IMR-90 (cell line): ENCODE measurements around the gene FN1. TPM values are rescaled to one million over a fixed set of nuclear protein-coding genes. Genes with fewer than 3 reads are reported as not detected.

Experiments
- ATAC-seq: fragments of 200-7000 bp; cut with Tn5 transposase; 2 replicates; pipeline ENCODE4 v1.9.1; 2020; ENCODE audit warnings: low read depth, mild to moderate bottlenecking, moderate library complexity
- BruUV-seq: library from RNA; stranded (reverse); fragments of 400-500 nt; replicated peaks from 2 replicates; lab custom pipeline; 2021; lab: Mats Ljungman, UMichigan
- CTCF ChIA-PET: fragments of 300-600 bp; formaldehyde crosslinking; extraction: SDS; loops from one replicate; lab custom pipeline; 2021; ENCODE audit warnings: antibody characterized with exemption; lab: Yijun Ruan, JAX
- POLR2A ChIA-PET: fragments of 300-600 bp; sonication (Branson Sonifier 250); formaldehyde crosslinking; loops from one replicate; lab custom pipeline; 2022; ENCODE audit warnings: antibody characterized with exemption; ENCODE audit not compliant: unreplicated experiment; lab: Charles Lee
- DNase-seq: peaks from one replicate; pipeline ENCODE4 v3.0.0; 2013
- H2AFZ ChIP-seq: replicated peaks from 2 replicates; pipeline ENCODE3; 2013; ENCODE audit warnings: low read length, mild to moderate bottlenecking; ENCODE audit not compliant: poor library complexity
- H2AK5ac ChIP-seq: 2 replicates; pipeline ENCODE4 v1.6.1; 2013; ENCODE audit warnings: low read depth, low read length, inconsistent platforms
- H2AK9ac ChIP-seq: replicated peaks from 2 replicates; pipeline ENCODE3; 2013; ENCODE audit warnings: mild to moderate bottlenecking, low read depth, low read length, moderate library complexity; ENCODE audit not compliant: poor library complexity
- H2BK120ac ChIP-seq: 2 replicates; pipeline ENCODE4 v1.6.1; 2013; ENCODE audit warnings: low read depth, low read length, inconsistent platforms
- H2BK15ac ChIP-seq: 3 replicates; pipeline ENCODE4 v1.6.1; 2013; ENCODE audit warnings: low read depth, low read length, inconsistent platforms
- H2BK20ac ChIP-seq: 2 replicates; pipeline ENCODE4 v1.6.1; 2013; ENCODE audit warnings: low read depth, mild to moderate bottlenecking, inconsistent platforms, low read length, moderate library complexity
- H2BK5ac ChIP-seq: 2 replicates; pipeline ENCODE4 v1.6.1; 2013; ENCODE audit warnings: mild to moderate bottlenecking, low read depth, low read length, inconsistent platforms; ENCODE audit not compliant: poor library complexity, severe bottlenecking
- H3K14ac ChIP-seq: replicated peaks from 2 replicates; pipeline ENCODE4 v1.6.1; 2013; ENCODE audit warnings: low read depth, low read length, inconsistent platforms
- H3K18ac ChIP-seq: 2 replicates; pipeline ENCODE4 v1.6.1; 2013; ENCODE audit warnings: low read depth, low read length, control low read depth
- H3K23ac ChIP-seq: 2 replicates; pipeline ENCODE4 v1.6.1; 2013; ENCODE audit warnings: low read depth, low read length, inconsistent platforms
- H3K27ac ChIP-seq: 2 replicates; pipeline ENCODE4 v1.5.1; 2013; ENCODE audit warnings: mild to moderate bottlenecking, control low read depth, low read length; ENCODE audit not compliant: insufficient read depth
- H3K27me3 ChIP-seq: 2 replicates; pipeline ENCODE4 v1.6.1; 2013; ENCODE audit warnings: low read length; ENCODE audit not compliant: control insufficient read depth, insufficient read depth
- H3K36me3 ChIP-seq: 2 replicates; pipeline ENCODE4 v1.6.1; 2013; ENCODE audit warnings: low read length, mixed read lengths; ENCODE audit not compliant: control insufficient read depth, insufficient read depth
- H3K4ac ChIP-seq: 2 replicates; pipeline ENCODE4 v1.6.1; 2013; ENCODE audit warnings: low read depth, low read length, inconsistent platforms
- H3K4me1 ChIP-seq: 2 replicates; pipeline ENCODE4 v1.6.1; 2013; ENCODE audit warnings: low read length, mixed read lengths; ENCODE audit not compliant: control insufficient read depth, insufficient read depth
- H3K4me2 ChIP-seq: 2 replicates; pipeline ENCODE4 v1.6.1; 2013; ENCODE audit warnings: low read depth, mild to moderate bottlenecking, control low read depth, low read length, moderate library complexity
- H3K4me3 ChIP-seq: 2 replicates; pipeline ENCODE4 v1.5.1; 2013; ENCODE audit warnings: low read depth, mild to moderate bottlenecking, control low read depth, low read length, moderate library complexity; ENCODE audit not compliant: insufficient read depth
- H3K56ac ChIP-seq: 2 replicates; pipeline ENCODE4 v1.6.1; 2013; ENCODE audit warnings: low read length, inconsistent platforms; ENCODE audit not compliant: insufficient read depth; ENCODE audit errors: extremely low read depth
- H3K79me1 ChIP-seq, 2 experiments: 2 replicates each; pipeline ENCODE4 v1.6.1; 2013; ENCODE audit warnings: low read length in 2 of 2, inconsistent platforms in 1 of 2, low read depth in 1 of 2
- H3K9ac ChIP-seq: 2 replicates; pipeline ENCODE4 v1.6.1; 2013; ENCODE audit warnings: low read depth, low read length, control low read depth
- H3K9me1 ChIP-seq: 2 replicates; pipeline ENCODE4 v1.6.1; 2013; ENCODE audit warnings: low read length, inconsistent platforms; ENCODE audit not compliant: insufficient read depth
- H3K9me3 ChIP-seq: 2 replicates; pipeline ENCODE4 v1.6.1; 2013; ENCODE audit warnings: low read length; ENCODE audit not compliant: control insufficient read depth, insufficient read depth
- H4K20me1 ChIP-seq: 2 replicates; pipeline ENCODE4 v1.6.1; 2013; ENCODE audit warnings: low read length, inconsistent platforms; ENCODE audit not compliant: insufficient read depth
- H4K5ac ChIP-seq: 2 replicates; pipeline ENCODE4 v1.6.1; 2013; ENCODE audit warnings: mild to moderate bottlenecking, low read depth, low read length, control low read depth
- H4K8ac ChIP-seq, 2 experiments: 2 replicates each; pipeline ENCODE4 v1.6.1; 2013; ENCODE audit warnings: low read depth in 2 of 2, low read length in 2 of 2, control low read depth in 1 of 2, inconsistent platforms in 1 of 2
- H4K91ac ChIP-seq: 2 replicates; pipeline ENCODE4 v1.6.1; 2013; ENCODE audit warnings: low read depth, low read length, inconsistent platforms; ENCODE audit not compliant: insufficient read depth
- BHLHE40 ChIP-seq: fragments of 150-350 bp; IDR thresholded peaks from 2 replicates; pipeline ENCODE4 v1.6.1; 2016; ENCODE audit warnings: mild to moderate bottlenecking, low read depth, low read length
- CEBPB ChIP-seq: IDR thresholded peaks from 2 replicates; pipeline ENCODE4 v1.6.1; 2012; ENCODE audit warnings: low read depth, low read length, improper control_type of control experiment
- CHD1 ChIP-seq: IDR thresholded peaks from 2 replicates; pipeline ENCODE4 v1.6.1; 2012; ENCODE audit warnings: low read depth, low read length, improper control_type of control experiment
- FOS ChIP-seq: fragments of 150-350 bp; IDR thresholded peaks from 2 replicates; pipeline ENCODE4 v1.6.1; 2016; ENCODE audit warnings: low read depth, low read length
- MAZ ChIP-seq: IDR thresholded peaks from 2 replicates; pipeline ENCODE4 v1.6.1; 2012; ENCODE audit warnings: low read depth, mild to moderate bottlenecking, low read length, improper control_type of control experiment, moderate library complexity, borderline replicate concordance
- MXI1 ChIP-seq: IDR thresholded peaks from 2 replicates; pipeline ENCODE4 v1.6.1; 2012; ENCODE audit warnings: low read depth, mild to moderate bottlenecking, low read length, moderate library complexity, borderline replicate concordance
- NFE2L2 ChIP-seq: fragments of 150-350 bp; IDR thresholded peaks from 2 replicates; pipeline ENCODE4 v1.6.1; 2016; ENCODE audit warnings: low read depth, mild to moderate bottlenecking, low read length
- RAD21 ChIP-seq: IDR thresholded peaks from 2 replicates; pipeline ENCODE4 v1.6.1; 2012; ENCODE audit warnings: low read length, improper control_type of control experiment
- RCOR1 ChIP-seq: IDR thresholded peaks from 2 replicates; pipeline ENCODE4 v1.6.1; 2012; ENCODE audit warnings: mild to moderate bottlenecking, low read length, improper control_type of control experiment; ENCODE audit not compliant: insufficient replicate concordance
- RFX5 ChIP-seq: IDR thresholded peaks from 2 replicates; pipeline ENCODE4 v1.8.0; 2012; ENCODE audit warnings: low read depth, mild to moderate bottlenecking, low read length, moderate library complexity
- SMC3 ChIP-seq: fragments of 150-350 bp; IDR thresholded peaks from 2 replicates; pipeline ENCODE4 v1.6.1; 2016; ENCODE audit warnings: low read depth, mild to moderate bottlenecking, antibody characterized with exemption, low read length, moderate library complexity
- WGBS, 2 experiments: methylation state at CpG; one replicate each; pipeline versions ENCODE4 v1.1.5 to v1.1.7; 2013; ENCODE audit warnings: missing lambda C conversion rate in 2 of 2; ENCODE audit not compliant: insufficient read length in 1 of 2; ENCODE audit errors: extremely low coverage in 2 of 2; 5-methylcytosine and 5-hydroxymethylcytosine counted together
- dilution Hi-C: fragments of 300-500 bp; cut with HindIII; formaldehyde crosslinking; loops from one replicate; pipeline ENCODE4 v1.14.3; 2018; ENCODE audit warnings: low sequenced_read_pairs; ENCODE audit not compliant: unreplicated experiment
- in situ Hi-C: fragments of 300-500 bp; cut with MboI; formaldehyde crosslinking; loops from 3 replicates; pipeline ENCODE4 v1.14.3; 2019; ENCODE audit warnings: low sequenced_read_pairs, inconsistent platforms, mixed read lengths
- intact Hi-C: fragments of 100-400 bp; cut with micrococcal nuclease; formaldehyde crosslinking; loops from 2 replicates; pipeline ENCODE4 v1.10.0; 2022
- polyA plus RNA-seq, 3 experiments: library from polyadenylated mRNA; depleted of rRNA; stranded (reverse); fragments of >200 nt; gene quantifications; 2 replicates each; pipeline ENCODE4 v1.2.3, GENCODE V29; 2012; ENCODE audit warnings: low replicate concordance in 1 of 3
- total RNA-seq: library from RNA; depleted of rRNA; stranded (reverse); fragments of >200 nt; gene quantifications from 2 replicates; pipeline ENCODE4 v1.2.3, GENCODE V29; 2012
- TF ChIP-seq, protein P1 (sequence below): fragments of 150-350 bp; IDR thresholded peaks from 2 replicates; pipeline ENCODE4 v1.6.1; 2017; ENCODE audit warnings: mild to moderate bottlenecking, antibody characterized with exemption, low read length, low read depth
- TF ChIP-seq, protein P2 (sequence below): fragments of 150-350 bp; IDR thresholded peaks from 2 replicates; pipeline ENCODE4 v1.6.1; 2016; ENCODE audit warnings: low read depth, mild to moderate bottlenecking, low read length, moderate library complexity, borderline replicate concordance
- TF ChIP-seq, protein P3 (sequence below): conservative IDR thresholded peaks from 2 replicates; pipeline ENCODE4 v1.5.1; 2012; ENCODE audit warnings: mild to moderate bottlenecking, low read depth, low read length, improper control_type of control experiment

The FN1 gene
- total and polyA plus RNA-seq, 2 of the 4 experiments (the other 2 are of a cell fraction): 8,243 to 13,004 TPM

DNA sequence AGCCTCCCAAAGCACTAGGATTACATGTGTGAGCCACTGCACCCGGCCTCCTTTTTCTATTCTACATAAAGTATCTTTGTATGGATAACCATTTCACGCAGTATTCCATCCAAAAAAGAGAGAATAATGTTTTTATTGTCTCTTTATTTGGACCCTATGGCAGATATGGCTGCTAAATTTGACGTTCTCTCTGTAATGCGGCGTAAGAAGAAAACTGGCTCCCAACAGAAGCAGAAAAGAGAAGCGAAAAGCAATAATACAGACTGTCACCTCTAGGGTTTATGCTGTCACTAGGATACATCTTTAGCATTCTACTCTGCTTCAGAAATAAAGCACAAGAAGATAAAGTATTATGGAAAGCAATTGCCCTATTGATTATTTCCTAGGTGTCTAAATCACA is 55.9 kb downstream of the FN1 start:
- Histone ChIP-seq H4K5ac (no peak overlapping the region), H3K4me2 (no peak overlapping the region), H3K56ac (no peak overlapping the region), H2AK9ac (no peak overlapping the region), H3K4ac (no peak overlapping the region), H2AK5ac (no peak overlapping the region), H3K4me3 (no peak overlapping the region), H3K27me3 (no peaks in the 10 kb centered on the region), H3K36me3 (peaks cover 82% of the 10 kb centered on the region), H3K9ac (no peak overlapping the region), H4K91ac (no peak overlapping the region), H3K79me1 (peaks cover 30 to 41% of the 10 kb centered on the region in 2 experiments), H2AFZ (no peak overlapping the region), H3K9me1 (peaks cover 5% of the 10 kb centered on the region; the same call in 1 of the 2 replicates), H4K20me1 (peaks cover 24% of the 10 kb centered on the region; the same call in 1 of the 2 replicates), H3K4me1 (peaks cover 2% of the 10 kb centered on the region), H2BK5ac (no peak overlapping the region), H3K18ac (no peak overlapping the region), H4K8ac (no peak overlapping the region), H3K14ac (no peak overlapping the region), H2BK20ac (no peak overlapping the region), H3K23ac (no peak overlapping the region), H2BK120ac (no peak overlapping the region), H3K9me3 (no peaks in the 10 kb centered on the region), H3K27ac (no peak overlapping the region), H2BK15ac (no peak overlapping the region)
- BruUV-seq: no TSS peak
- no peak for ATAC-seq
- ChIA-PET POLR2A (no interaction called here), CTCF (no interaction called here)
- no peak for DNase-seq
- dilution Hi-C loops (no loop called here), in situ Hi-C loops (no loop called here), intact Hi-C loops (no loop called here)
- no CpG with 5 or more reads among the region's 6 CpGs for WGBS, 2 experiments
- TF ChIP-seq CHD1 (no peak), BHLHE40 (no peak), RFX5 (no peak), RCOR1 (no peak), MXI1 (no peak), SMC3 (no peak), CEBPB (no peak), MAZ (no peak), RAD21 (no peak), FOS (no peak), NFE2L2 (no peak)
- TF ChIP-seq, protein P1, sequence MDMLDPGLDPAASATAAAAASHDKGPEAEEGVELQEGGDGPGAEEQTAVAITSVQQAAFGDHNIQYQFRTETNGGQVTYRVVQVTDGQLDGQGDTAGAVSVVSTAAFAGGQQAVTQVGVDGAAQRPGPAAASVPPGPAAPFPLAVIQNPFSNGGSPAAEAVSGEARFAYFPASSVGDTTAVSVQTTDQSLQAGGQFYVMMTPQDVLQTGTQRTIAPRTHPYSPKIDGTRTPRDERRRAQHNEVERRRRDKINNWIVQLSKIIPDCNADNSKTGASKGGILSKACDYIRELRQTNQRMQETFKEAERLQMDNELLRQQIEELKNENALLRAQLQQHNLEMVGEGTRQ: no peak
- TF ChIP-seq, protein P2, sequence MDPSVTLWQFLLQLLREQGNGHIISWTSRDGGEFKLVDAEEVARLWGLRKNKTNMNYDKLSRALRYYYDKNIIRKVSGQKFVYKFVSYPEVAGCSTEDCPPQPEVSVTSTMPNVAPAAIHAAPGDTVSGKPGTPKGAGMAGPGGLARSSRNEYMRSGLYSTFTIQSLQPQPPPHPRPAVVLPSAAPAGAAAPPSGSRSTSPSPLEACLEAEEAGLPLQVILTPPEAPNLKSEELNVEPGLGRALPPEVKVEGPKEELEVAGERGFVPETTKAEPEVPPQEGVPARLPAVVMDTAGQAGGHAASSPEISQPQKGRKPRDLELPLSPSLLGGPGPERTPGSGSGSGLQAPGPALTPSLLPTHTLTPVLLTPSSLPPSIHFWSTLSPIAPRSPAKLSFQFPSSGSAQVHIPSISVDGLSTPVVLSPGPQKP: no peak
- TF ChIP-seq, protein P3, sequence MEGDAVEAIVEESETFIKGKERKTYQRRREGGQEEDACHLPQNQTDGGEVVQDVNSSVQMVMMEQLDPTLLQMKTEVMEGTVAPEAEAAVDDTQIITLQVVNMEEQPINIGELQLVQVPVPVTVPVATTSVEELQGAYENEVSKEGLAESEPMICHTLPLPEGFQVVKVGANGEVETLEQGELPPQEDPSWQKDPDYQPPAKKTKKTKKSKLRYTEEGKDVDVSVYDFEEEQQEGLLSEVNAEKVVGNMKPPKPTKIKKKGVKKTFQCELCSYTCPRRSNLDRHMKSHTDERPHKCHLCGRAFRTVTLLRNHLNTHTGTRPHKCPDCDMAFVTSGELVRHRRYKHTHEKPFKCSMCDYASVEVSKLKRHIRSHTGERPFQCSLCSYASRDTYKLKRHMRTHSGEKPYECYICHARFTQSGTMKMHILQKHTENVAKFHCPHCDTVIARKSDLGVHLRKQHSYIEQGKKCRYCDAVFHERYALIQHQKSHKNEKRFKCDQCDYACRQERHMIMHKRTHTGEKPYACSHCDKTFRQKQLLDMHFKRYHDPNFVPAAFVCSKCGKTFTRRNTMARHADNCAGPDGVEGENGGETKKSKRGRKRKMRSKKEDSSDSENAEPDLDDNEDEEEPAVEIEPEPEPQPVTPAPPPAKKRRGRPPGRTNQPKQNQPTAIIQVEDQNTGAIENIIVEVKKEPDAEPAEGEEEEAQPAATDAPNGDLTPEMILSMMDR: no peak
